ENCODE data around the gene TMX3.

- no peak for TF ChIP-seq EZH2 (IDR thresholded peaks at IDR 0.05; ENCODE audit: insufficient read depth, low read length)
- TF ChIP-seq, protein P1, sequence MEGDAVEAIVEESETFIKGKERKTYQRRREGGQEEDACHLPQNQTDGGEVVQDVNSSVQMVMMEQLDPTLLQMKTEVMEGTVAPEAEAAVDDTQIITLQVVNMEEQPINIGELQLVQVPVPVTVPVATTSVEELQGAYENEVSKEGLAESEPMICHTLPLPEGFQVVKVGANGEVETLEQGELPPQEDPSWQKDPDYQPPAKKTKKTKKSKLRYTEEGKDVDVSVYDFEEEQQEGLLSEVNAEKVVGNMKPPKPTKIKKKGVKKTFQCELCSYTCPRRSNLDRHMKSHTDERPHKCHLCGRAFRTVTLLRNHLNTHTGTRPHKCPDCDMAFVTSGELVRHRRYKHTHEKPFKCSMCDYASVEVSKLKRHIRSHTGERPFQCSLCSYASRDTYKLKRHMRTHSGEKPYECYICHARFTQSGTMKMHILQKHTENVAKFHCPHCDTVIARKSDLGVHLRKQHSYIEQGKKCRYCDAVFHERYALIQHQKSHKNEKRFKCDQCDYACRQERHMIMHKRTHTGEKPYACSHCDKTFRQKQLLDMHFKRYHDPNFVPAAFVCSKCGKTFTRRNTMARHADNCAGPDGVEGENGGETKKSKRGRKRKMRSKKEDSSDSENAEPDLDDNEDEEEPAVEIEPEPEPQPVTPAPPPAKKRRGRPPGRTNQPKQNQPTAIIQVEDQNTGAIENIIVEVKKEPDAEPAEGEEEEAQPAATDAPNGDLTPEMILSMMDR (IDR thresholded peaks at IDR 0.05; ENCODE audit: insufficient read depth, low read depth, low read length): no peak
Observed at GRCh38 chr18:68665628-68666027, 49.3 kb downstream of the TMX3 start.

Data from astrocyte (in vitro differentiated cells and primary cell).